ENCODE measurements around the gene RBM5.

GRCh38 chr3:50155891-50156290 lies 67.2 kb downstream of the RBM5 start:
- TF ChIP-seq, protein P1, sequence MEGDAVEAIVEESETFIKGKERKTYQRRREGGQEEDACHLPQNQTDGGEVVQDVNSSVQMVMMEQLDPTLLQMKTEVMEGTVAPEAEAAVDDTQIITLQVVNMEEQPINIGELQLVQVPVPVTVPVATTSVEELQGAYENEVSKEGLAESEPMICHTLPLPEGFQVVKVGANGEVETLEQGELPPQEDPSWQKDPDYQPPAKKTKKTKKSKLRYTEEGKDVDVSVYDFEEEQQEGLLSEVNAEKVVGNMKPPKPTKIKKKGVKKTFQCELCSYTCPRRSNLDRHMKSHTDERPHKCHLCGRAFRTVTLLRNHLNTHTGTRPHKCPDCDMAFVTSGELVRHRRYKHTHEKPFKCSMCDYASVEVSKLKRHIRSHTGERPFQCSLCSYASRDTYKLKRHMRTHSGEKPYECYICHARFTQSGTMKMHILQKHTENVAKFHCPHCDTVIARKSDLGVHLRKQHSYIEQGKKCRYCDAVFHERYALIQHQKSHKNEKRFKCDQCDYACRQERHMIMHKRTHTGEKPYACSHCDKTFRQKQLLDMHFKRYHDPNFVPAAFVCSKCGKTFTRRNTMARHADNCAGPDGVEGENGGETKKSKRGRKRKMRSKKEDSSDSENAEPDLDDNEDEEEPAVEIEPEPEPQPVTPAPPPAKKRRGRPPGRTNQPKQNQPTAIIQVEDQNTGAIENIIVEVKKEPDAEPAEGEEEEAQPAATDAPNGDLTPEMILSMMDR (conservative IDR thresholded peaks at IDR 0.05 in 1 of 2, IDR thresholded peaks at IDR 0.05 in 1 of 2; ENCODE audit: low read depth in 1 of 2, low read length in 2 of 2): no peak
- TF ChIP-seq EZH2 (IDR thresholded peaks at IDR 0.05; ENCODE audit: low read length, missing control alignments): peak; percentile 36

Data from fibroblast of lung (primary cell).